Inflammatory macrophage (primary cell): ENCODE results near the gene CLINT1.
A peak's percentile ranks its signal among the peaks of the same experiment; 100 is the strongest.

Experiments
- DNase-seq, 2 donors: peaks; one replicate each; pipeline ENCODE4 v3.0.0-alpha.2; 2020 to 2022

CLINT1 gene

DNA sequence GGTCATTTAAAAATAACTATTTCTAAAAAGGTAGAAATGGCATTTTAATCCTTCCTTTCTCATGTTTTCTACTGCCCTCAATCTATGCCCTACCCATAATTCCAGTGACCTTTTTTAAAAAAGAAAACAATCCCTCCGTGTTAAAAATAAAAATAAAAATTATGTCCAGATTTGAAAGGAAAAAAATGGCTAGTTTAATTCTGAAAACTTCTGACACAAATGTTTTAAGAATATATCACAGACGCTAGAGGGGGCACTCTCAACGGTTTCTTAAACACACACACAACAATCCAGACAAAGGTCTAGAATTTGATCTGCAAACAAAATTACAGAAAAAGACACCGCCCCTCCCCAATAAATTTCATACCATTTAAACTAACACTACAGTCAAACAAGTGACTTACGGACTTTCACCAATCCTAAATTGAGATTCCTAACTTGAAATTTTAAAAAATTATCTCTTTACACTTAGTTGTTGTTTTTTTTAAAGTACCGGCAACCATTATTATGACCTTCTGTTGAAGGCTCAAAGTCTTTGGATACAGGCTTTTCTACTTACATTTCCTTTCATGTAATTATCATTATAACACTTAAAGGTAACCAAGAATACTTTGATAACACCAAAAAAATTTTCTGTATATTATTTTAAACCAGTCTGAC is 38.2 kb downstream of the CLINT1 start:
- DNase-seq: peak; percentile 25 to 40

DNA sequence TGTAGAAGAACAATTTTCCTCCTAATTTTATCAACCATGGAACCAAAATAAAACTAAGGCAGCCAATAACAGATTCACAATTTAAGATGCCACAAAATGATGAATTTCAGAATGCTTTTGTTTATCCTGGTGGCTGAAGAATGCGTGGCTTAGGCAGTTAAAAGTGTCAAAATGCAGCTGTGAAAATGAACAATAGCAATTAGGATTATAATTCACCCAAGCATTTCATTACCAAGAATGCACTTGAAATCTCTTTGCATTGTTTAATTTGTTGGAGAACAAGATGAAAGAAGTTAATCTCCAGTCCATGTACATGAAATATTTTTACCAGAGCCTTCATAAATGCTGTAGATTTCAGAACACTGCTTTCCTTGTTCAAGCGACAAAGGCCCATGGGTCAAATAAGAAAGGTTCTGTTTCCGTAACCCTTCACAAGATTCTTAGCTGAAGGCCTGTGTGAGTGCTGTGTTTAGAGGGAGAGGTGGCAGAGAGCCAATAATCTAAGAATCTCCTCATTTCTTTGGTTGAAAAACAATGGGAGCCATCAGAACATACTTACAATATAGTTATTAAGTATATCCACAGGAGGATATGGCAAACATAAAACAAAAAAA is 39.3 kb downstream of the CLINT1 start:
- DNase-seq: no peak

DNA sequence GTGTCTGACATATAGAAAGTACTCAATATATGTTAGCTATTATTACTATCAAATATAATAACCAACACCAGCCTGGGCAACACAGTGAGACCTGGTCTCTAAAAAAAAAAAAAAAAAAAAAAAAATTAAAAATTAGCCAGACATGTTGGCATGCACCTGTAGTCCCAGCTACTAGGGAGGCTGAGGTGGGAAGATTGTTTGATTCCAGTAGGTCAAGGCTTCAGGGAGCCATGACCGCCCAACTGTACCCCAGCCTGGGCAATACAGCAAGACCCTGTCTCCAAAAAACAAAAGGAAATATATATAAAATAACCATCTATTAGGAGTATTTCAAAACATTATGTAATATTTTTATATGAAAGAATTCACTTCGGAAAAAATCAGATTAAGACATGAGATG is 40.6 kb downstream of the CLINT1 start:
- DNase-seq: no peak

GRCh38 chr5:157817928-157818327 is 41.0 kb downstream of the CLINT1 start:
- DNase-seq: no peak

DNA sequence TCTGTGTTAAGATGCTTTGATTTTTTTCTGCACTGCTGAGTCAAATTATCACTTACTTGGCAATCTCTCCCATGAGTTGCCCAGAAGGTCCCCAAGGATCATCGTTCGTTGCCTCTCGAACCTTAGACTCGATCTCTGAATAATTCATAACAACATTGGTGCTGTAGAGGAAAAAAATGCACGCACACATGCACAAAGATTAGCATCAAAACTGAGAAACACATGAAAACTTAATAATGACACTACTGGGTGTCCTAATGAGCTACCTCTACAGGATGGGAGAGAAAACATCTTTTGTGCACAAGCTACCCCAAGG is 41.6 kb downstream of the CLINT1 start:
- DNase-seq: no peak

GRCh38 chr5:157816682-157817386 is 42.1 kb downstream of the CLINT1 start:
- peak in 1 of 2 donors; percentile 36 for DNase-seq

GRCh38 chr5:157812086-157812485 is 46.9 kb downstream of the CLINT1 start:
- DNase-seq: no peak

- no peak for DNase-seq
These were observed 50.9 kb downstream of the CLINT1 start for GRCh38 chr5:157808043-157808442.

- DNase-seq: no peak
These were observed 56.2 kb downstream of the CLINT1 start for GRCh38 chr5:157802736-157803135.

GRCh38 chr5:157800137-157800536 is 58.8 kb downstream of the CLINT1 start:
- no peak for DNase-seq

DNA sequence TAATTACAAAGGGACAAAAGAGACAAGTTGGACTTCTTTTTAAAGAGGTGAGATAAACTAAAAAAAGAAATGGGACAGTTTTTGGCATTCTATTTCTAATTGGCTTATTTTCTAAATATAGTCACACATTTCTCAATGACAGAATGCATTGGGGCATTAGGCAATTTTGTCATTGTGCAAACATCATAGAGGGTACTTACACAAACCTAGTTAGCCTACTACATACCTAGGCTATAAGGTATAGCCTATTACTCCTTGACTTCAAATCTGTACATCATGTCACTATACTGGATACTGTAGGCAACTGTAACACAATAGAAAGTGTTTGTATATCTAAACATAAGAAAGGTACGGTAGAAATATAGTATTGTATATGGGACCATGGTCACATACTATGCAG is 59.4 kb downstream of the CLINT1 start:
- peak; percentile 12 to 13 for DNase-seq

DNA sequence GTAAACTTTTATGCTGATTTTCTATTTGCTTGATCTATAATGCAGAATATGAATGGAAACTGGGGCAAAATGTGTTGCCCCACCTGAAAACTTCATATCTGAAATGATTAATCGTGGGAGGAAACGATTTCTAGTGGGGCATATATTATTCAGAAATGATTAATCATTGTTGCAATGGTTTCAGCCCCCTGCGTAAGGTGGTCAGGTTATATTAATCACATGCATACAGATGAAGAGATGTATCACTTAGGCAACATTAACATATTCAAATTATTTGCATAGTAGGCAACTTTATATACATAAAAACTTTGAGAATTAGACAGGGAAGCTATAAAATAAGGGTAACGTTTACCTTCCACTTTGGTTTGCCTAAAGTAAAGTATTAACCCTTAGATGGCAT is 65.6 kb downstream of the CLINT1 start:
- no peak for DNase-seq

GRCh38 chr5:157785801-157786200 is 73.1 kb downstream of the CLINT1 start:
- DNase-seq: no peak

DNA sequence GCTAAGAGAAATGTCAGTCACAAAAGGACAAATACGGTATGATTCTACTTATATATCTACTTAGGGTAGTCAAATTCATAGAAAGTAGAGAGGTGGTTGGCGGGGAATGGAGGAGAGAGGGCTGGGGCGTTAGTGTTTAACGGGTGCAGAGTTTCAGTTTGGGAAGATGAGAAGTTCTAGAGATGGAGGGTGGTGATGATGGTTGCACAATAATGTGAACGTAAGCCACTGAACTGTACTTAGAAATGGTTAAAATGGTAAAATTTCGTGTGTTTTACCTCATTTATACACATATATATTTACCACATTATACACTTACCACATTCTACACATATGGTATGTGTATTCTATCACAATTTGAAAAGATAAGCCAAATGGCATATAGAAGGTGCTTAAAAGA is 79.7 kb downstream of the CLINT1 start:
- DNase-seq: no peak

DNA sequence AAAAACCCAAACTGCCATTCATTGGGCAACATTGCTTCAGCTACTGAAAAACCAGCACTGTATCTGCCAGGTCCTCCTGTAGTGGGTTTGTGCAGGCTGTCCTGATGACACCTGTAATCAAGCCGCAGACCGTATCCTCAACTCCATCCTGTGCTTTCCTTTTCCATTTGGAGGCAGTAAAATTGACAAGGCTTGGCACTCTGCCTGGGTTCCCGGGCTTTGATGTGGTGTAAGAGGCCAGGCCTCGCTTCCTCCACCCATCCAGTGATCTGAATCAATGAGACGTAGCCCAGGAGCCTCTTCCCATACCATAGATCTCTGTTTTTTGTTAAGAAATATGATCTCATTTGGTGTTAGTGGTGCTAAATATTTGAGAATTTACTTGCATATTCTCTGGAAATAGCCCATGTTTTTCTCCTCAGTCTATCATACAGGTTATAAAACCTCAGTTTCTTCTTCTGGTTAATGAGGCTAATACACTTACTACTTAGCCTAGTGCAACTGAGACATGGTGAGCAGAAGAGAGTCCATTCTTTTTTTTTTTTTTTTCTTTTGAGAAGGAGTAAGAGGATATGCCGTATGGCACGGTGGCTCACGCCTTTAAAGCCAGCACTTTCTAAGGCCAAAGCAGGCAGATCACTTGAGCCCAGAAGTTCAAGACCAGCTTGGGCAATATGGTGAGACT is 80.7 kb downstream of the CLINT1 start:
- no peak for DNase-seq

DNA sequence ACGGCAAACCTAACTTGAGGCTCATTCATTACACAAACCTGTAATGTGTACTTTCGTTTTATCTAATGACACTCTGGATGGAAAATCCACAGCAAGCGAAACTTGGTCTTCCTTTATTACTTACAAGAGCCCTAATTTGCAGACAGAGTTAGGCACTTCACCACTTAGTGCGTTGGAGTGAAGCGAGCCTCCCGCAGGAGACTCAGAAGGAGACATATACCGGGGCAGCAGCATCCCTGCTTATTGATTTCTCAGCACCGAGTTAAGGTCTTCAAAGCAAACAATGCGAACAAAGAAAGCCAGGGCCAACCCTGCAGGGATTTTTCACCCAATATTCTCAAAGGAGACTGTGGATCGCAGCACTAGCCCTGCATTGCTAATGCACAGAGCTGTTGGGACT is 86.8 kb downstream of the CLINT1 start:
- DNase-seq: no peak

GRCh38 chr5:157770665-157771064 is 88.3 kb downstream of the CLINT1 start:
- no peak for DNase-seq

- no peak for DNase-seq
These were observed 91.3 kb downstream of the CLINT1 start for GRCh38 chr5:157767689-157768088.

GRCh38 chr5:157766902-157767301 is 92.0 kb downstream of the CLINT1 start:
- no peak for DNase-seq

GRCh38 chr5:157766442-157766841 is 92.5 kb downstream of the CLINT1 start:
- no peak for DNase-seq

- DNase-seq: no peak
These were observed 94.4 kb downstream of the CLINT1 start for GRCh38 chr5:157764531-157764930.

DNA sequence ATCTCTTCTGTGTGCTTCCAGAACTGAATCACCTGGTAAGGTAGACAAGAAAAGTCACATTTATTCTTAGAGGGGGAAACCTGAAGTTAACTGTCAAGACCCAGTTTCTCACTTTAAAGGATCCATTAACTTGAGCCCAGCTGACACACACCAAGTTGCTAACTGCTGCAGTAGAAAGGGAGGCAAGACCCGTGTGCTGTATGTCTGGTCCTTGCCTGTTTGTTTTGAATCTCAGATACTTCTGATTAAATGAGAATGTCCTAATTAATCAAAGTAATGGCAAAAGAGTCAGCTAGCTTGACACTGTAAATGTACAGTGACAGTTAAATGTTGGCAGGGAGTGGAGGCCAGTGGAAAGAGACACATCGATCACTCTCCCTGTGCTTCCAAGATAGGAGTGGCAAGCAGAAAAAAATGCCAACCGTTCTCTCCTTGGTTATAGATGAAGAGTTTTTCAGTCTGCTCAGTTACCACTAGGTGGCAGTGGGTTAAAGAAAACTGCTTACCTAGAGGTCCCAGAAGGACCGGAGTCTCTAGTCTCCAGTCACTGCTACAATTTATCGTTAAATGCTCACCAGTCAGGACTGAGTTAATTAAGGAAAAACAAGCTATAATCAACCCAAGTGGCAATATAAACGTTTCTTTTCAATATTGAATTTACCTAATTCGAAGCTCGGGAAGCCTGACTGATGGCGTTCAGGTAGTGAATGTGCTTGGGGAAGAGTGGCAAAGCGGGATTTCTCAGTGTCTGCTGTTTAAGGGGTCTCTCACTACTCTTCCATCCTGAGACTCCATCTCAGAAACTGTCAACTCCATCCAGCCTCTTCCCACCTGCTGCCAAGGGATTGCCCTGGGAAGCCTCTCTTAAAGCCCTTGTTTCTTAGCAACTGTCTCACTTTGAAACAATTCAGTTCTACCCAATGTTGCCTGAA is 97.0 kb downstream of the CLINT1 start:
- peak; percentile 51 to 54 for DNase-seq

- no peak for DNase-seq
These were observed 100.2 kb downstream of the CLINT1 start for GRCh38 chr5:157758706-157759105.
